DND-41 (cell line): ENCODE results near the gene NDUFS8.
A peak's percentile ranks its signal among the peaks of the same experiment; 100 is the strongest.
"Not testable (repeated sequence)": the region's sequence is repeated elsewhere in the genome, so short reads cannot be mapped to it uniquely, and the experiment has no call there.

Experiments used
- ATAC-seq: fragments of 200-7000 bp; cut with Tn5 transposase; 3 replicates; pipeline ENCODE4 v1.9.1; 2021; ENCODE audit warnings: low read depth; ENCODE audit not compliant: insufficient read depth
- DNase-seq: peaks from one replicate; pipeline ENCODE4 v3.0.0-alpha.2; 2020
- H2AFZ ChIP-seq: 2 replicates; pipeline ENCODE4 v1.6.0; 2012; ENCODE audit warnings: low read depth, low read length
- H3K27ac ChIP-seq: 2 replicates; pipeline ENCODE4 v1.5.1; 2012; ENCODE audit warnings: low read length, inconsistent platforms
- H3K27me3 ChIP-seq: fragments of 200-600 bp; sonication (generic); 2 replicates; pipeline ENCODE4 v1.6.0; 2012; ENCODE audit warnings: low read length, mild to moderate bottlenecking, inconsistent platforms; ENCODE audit not compliant: insufficient read depth, poor library complexity
- H3K36me3 ChIP-seq: 2 replicates; pipeline ENCODE4 v1.5.1; 2012; ENCODE audit warnings: low read length, inconsistent platforms; ENCODE audit not compliant: insufficient read depth
- H3K4me1 ChIP-seq: 2 replicates; pipeline ENCODE4 v1.5.1; 2012; ENCODE audit warnings: mild to moderate bottlenecking, low read length; ENCODE audit not compliant: insufficient read depth
- H3K4me2 ChIP-seq: 2 replicates; pipeline ENCODE4 v1.6.0; 2012; ENCODE audit warnings: mild to moderate bottlenecking, moderate library complexity, low read length, inconsistent platforms; ENCODE audit not compliant: insufficient read depth
- H3K4me3 ChIP-seq, 2 experiments: fragments of 200-600 bp in 1 of 2; shearing (Covaris generic) in 1 of 2; 2 replicates each; pipeline ENCODE4 v1.5.1; 2012 to 2016; ENCODE audit warnings: inconsistent platforms in 2 of 2, low read length in 2 of 2, mild to moderate bottlenecking in 2 of 2, low read depth in 1 of 2, moderate library complexity in 1 of 2
- H3K79me2 ChIP-seq: 2 replicates; pipeline ENCODE4 v1.6.0; 2012; ENCODE audit warnings: low read length, inconsistent platforms; ENCODE audit not compliant: insufficient read depth
- H3K9ac ChIP-seq: 2 replicates; pipeline ENCODE4 v1.6.0; 2012; ENCODE audit warnings: low read depth, mild to moderate bottlenecking, inconsistent platforms, low read length, moderate library complexity
- H3K9me3 ChIP-seq: 2 replicates; pipeline ENCODE4 v1.5.1; 2012; ENCODE audit warnings: low read length, moderate library complexity, mild to moderate bottlenecking, inconsistent platforms; ENCODE audit not compliant: insufficient read depth, severe bottlenecking
- H4K20me1 ChIP-seq: 2 replicates; pipeline ENCODE4 v1.6.0; 2012; ENCODE audit warnings: low read length; ENCODE audit not compliant: insufficient read depth
- EZH2 ChIP-seq: IDR thresholded peaks from 3 replicates; pipeline ENCODE4 v1.6.1; 2012; ENCODE audit warnings: borderline replicate concordance, low read depth, mild to moderate bottlenecking, moderate library complexity, low read length, inconsistent platforms; ENCODE audit not compliant: severe bottlenecking
- TF ChIP-seq, protein P1 (sequence below): IDR thresholded peaks from 2 replicates; pipeline ENCODE4 v1.5.1; 2012; ENCODE audit warnings: borderline replicate concordance, low read length, moderate library complexity, mild to moderate bottlenecking; ENCODE audit not compliant: poor library complexity, severe bottlenecking; ENCODE audit errors: extremely low read depth

Gene NDUFS8

DNA sequence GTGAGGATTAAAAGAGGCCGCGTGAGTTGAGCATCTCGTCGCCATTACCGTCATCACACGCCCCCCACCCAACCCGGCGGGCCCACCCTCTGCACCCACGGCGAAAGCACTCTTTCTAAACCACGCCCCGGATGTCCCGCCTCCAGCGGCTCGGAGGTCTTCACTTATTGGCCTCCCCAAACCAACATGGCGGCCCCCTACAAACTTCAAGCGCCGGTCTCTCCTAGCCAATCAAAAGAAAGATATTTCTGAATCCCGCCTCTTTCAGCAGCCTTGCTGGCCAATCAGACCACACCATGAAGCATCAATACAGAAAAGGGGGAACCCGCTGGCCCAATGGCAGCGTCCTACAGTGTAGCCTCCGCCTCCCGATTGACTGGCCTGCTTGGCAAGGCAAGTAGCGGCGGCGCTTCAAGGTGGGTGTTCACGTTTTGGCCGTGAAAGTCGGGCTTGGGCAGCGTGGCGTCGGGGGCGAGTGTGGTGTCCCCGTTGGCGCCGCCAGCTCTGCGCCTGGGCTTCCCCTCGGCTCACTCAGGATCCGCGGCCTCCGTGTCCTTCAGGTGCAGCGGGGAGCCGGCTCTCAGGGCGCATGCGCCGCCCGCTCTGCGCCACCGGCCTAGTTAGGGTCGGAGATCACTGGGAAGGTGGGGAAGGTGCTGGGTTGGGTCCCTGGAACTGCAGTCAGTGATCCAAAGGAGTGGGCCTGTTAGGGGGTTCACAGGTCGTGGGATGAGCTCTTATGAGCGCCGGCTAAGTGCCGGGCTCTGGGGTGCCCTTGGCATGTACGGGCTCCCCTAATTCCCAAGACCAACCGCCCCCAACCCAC is at the start of gene NDUFS8:
Gene NDUFS8 (plus strand): TSS at position 364 of the 826 bp plus-strand sequence. CDS start 1,471 bp downstream, outside the sequence.
- peaks cover 20% of the 10 kb centered on the region; the same call in 1 of the 2 replicates for H4K20me1 ChIP-seq
- H3K36me3 ChIP-seq = peaks cover 30% of the 10 kb centered on the region
- TF ChIP-seq, protein P1, sequence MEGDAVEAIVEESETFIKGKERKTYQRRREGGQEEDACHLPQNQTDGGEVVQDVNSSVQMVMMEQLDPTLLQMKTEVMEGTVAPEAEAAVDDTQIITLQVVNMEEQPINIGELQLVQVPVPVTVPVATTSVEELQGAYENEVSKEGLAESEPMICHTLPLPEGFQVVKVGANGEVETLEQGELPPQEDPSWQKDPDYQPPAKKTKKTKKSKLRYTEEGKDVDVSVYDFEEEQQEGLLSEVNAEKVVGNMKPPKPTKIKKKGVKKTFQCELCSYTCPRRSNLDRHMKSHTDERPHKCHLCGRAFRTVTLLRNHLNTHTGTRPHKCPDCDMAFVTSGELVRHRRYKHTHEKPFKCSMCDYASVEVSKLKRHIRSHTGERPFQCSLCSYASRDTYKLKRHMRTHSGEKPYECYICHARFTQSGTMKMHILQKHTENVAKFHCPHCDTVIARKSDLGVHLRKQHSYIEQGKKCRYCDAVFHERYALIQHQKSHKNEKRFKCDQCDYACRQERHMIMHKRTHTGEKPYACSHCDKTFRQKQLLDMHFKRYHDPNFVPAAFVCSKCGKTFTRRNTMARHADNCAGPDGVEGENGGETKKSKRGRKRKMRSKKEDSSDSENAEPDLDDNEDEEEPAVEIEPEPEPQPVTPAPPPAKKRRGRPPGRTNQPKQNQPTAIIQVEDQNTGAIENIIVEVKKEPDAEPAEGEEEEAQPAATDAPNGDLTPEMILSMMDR = peak; percentile 3
- TF ChIP-seq EZH2 = no peak
- H2AFZ ChIP-seq = peak within 1 kb of the TSS; percentile 86
- peak within 1 kb of the TSS; percentile 88 for H3K4me2 ChIP-seq
- H3K27me3 ChIP-seq = no peaks in the 10 kb centered on the region
- peaks cover 31% of the 10 kb centered on the region for H3K79me2 ChIP-seq
- H3K9ac ChIP-seq = peak within 1 kb of the TSS; percentile 78
- DNase-seq = peak; percentile 99
- peaks cover 44% of the 10 kb centered on the region for H3K4me1 ChIP-seq
- H3K27ac ChIP-seq = peak within 1 kb of the TSS; percentile 81
- peak; percentile 96 for ATAC-seq
- no peaks in the 10 kb centered on the region for H3K9me3 ChIP-seq
- H3K4me3 ChIP-seq = peak within 1 kb of the TSS; percentile 43 to 88

DNA sequence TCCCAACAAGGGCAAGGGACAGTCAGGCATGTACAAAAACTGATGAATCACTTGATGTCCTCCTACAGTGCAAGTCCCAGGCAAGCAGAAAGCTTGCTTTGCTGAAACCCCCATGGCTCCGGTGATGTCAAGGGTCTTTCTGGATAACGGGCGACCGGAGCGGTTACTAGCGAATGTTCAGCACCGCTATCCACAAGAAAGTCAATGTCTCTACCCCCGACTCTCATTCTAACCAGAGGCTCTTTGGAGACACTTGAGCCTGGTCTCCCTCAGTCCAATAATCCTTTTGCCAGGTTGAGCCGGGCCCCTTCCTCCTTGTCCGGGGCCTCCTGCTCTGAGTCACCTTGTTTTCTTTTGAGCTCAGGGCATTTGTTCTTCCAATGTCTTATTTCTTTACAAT is 49.3 kb upstream of the NDUFS8 start:
- not testable (repeated sequence) for H3K4me1 ChIP-seq, H3K4me2 ChIP-seq, H3K9ac ChIP-seq, H3K79me2 ChIP-seq, H2AFZ ChIP-seq, ATAC-seq, DNase-seq, H3K27me3 ChIP-seq, H3K9me3 ChIP-seq, H4K20me1 ChIP-seq, H3K4me3 ChIP-seq, H3K36me3 ChIP-seq, H3K27ac ChIP-seq

DNA sequence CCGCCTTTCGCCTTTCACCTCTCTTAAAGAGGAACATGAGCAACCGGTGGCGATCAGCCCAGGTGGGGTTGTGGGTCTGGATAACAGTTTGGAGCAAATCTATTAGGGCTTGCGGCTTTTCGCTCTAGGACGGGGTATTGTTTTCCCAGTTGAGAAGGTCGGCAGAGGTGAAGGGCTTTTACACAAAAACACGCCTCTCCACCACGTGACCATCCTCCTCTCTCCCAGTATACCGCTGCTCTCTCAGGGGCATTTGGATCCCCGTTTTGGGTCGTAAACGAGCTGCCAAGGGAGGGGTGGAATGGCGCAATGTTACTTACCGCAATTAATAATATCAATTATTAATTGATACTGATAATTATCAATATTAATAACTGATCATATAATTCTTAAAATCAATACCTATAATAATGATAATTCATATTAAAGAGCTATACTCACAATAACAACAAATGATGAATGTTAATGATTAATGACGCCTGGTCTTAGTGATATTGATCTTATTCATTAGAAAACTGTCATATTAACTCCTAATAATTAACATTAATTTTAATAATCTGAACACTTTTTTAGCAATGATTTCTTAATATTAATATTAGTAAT is 48.1 kb upstream of the NDUFS8 start:
- not testable (repeated sequence) for H3K4me2 ChIP-seq, H3K79me2 ChIP-seq, H3K9me3 ChIP-seq, H4K20me1 ChIP-seq, H3K4me3 ChIP-seq, H3K27ac ChIP-seq, ATAC-seq, H3K36me3 ChIP-seq, H3K4me1 ChIP-seq, DNase-seq, H3K9ac ChIP-seq, H3K27me3 ChIP-seq, H2AFZ ChIP-seq

DNA sequence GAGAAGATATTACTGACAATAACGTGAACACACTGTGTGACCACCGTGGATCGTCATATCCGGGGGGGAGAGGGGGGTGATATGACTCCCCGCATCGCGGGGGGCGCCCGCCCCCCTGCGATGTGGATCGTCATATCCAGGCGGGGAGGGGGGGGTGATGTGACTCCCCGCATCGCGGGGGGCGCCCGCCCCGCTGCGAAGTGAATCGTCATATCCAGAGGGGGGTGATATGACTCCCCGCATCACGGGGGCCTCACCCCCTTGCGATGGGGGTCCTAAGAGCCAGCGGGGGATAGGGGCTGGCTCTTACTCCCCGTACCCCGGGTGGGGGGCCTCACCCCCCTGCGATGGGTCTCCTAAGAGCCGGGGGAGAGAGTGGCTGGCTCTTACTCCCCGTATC is 46.5 kb upstream of the NDUFS8 start:
- no peak overlapping the region for H3K4me2 ChIP-seq
- TF ChIP-seq, protein P1 = no peak
- no peak for TF ChIP-seq EZH2
- no peak overlapping the region for H3K4me3 ChIP-seq
- H4K20me1 ChIP-seq = no peaks in the 10 kb centered on the region
- H3K27ac ChIP-seq = no peak overlapping the region
- no peaks in the 10 kb centered on the region for H3K4me1 ChIP-seq
- no peak for DNase-seq
- no peaks in the 10 kb centered on the region for H3K9me3 ChIP-seq
- no peak for ATAC-seq
- H2AFZ ChIP-seq = no peak overlapping the region
- H3K27me3 ChIP-seq = no peaks in the 10 kb centered on the region
- H3K9ac ChIP-seq = no peak overlapping the region
- H3K36me3 ChIP-seq = no peaks in the 10 kb centered on the region
- H3K79me2 ChIP-seq = no peaks in the 10 kb centered on the region

DNA sequence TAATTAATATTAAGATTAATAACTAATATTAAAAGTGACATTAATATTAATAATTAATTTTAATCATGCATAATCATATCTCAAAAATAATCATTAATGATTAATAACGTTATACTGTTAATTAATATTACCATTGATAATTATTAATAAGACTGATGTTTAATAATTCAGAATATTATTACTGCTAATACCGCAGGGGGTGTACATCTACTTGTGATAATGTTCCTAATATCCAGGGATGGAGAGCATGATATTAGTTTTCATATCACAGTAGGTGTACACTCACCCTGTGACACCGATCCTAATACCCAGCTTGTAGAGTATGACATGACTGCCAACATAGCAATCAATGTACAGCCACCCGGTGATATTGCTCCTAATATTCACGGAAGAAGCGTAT is 45.2 kb upstream of the NDUFS8 start:
- not testable (repeated sequence) for H3K27me3 ChIP-seq, H3K27ac ChIP-seq, H3K36me3 ChIP-seq, H3K4me3 ChIP-seq, H3K79me2 ChIP-seq, ATAC-seq, H3K9me3 ChIP-seq, H3K4me2 ChIP-seq, DNase-seq, H4K20me1 ChIP-seq, H3K4me1 ChIP-seq, H2AFZ ChIP-seq, H3K9ac ChIP-seq

DNA sequence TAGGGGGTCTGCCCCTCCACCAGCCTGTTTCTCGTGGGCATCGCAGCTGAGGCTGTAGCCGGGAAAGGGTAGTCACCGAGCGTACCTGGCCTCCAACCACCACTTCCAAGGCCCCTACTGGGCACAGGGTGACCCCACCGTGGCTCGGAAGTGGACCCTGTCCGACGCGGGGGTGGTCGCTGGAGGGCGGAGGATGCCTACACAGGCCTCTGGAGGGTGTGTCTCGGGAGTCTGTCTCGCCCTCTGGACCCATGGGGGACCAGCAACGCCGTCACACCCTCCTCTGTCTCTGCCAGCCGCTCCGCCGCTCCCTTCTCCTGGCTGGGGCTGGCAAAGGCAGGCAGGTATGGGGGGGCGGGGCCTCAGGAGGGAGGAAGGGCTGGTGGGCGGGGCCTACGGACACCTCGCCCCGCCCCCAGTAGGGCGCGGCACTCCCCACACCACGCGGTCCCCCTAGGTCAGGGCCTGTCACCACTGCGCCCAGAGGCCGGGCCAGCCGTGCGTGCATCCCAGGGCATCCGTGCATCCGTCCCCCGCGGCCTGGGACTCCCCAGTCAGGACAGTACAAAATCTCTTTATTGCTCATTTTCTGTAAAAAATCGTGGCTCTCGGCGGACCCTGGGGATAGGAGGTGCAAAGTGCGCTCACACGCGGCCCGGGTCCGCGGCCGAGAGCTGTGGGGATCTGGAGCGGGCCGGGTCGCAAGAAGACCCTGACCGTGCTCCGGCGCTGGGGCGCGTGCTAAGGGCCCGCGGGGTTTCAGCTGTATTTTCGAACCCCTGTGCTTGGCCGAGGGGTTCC is 39.7 kb upstream of the NDUFS8 start:
- not testable (repeated sequence) for H3K4me2 ChIP-seq, H3K9ac ChIP-seq, ATAC-seq, H3K27me3 ChIP-seq, H2AFZ ChIP-seq, H3K4me1 ChIP-seq, H3K79me2 ChIP-seq, H3K36me3 ChIP-seq, H4K20me1 ChIP-seq, H3K27ac ChIP-seq, H3K9me3 ChIP-seq, DNase-seq, H3K4me3 ChIP-seq
